Measurements from ENCODE around the gene MFF. TPM values are rescaled to one million over a fixed set of nuclear protein-coding genes. Genes with fewer than 3 reads are reported as not detected.

MFF gene
- total and polyA plus RNA-seq, 2 donors from 2014 or later, result 80.8 to 110 TPM

DNA sequence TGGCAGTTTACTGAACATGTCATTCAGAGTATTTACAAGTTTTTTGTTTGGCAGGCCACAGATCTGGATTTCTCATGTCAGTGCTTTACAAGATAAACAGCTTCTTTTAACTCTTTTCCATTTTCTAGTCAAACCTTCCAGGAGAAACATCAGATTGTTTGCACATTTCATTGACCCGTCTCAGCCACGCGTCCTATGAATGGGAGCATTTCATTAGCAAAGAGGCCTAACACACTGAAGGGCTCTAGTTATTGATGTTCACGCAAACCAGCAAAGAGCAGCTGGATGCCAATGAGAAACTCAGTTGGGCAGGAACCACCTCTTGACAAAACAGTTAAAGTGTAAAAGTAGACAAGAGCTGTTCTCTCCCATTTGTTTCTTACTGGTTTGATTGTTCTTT, 29.2 kb upstream of the MFF start:
- DNase-seq (no peak), FAIRE-seq (no peak)
- intact Hi-C loops (cut with DNase I), result no loop called here

GRCh38 chr2:227296671-227297405, 28.2 kb upstream of the MFF start:
- Histone ChIP-seq H3K27me3 (ENCODE audit: control insufficient read depth, insufficient read depth, low read length) (no peaks in the 10 kb centered on the region), H3K27ac (ENCODE audit: low read depth in 2 of 2, low read length in 2 of 2) (no peak overlapping the region), H3K4me3 (ENCODE audit: low read length in 3 of 3) (no peak overlapping the region), H3K4me1 (ENCODE audit: control insufficient read depth in 2 of 3, insufficient read depth in 2 of 3, low read depth in 1 of 3, low read length in 3 of 3) (no peaks in the 10 kb centered on the region), H3K9me3 (ENCODE audit: control insufficient read depth in 2 of 3, insufficient read depth in 1 of 3, low read length in 3 of 3) (no peaks in the 10 kb centered on the region), H3K36me3 (ENCODE audit: control insufficient read depth in 2 of 3, insufficient read depth in 3 of 3, low read length in 3 of 3) (peaks cover 0 to 9% (median 9%) of the 10 kb centered on the region in 3 donors), H3K9ac (ENCODE audit: low read length in 3 of 3) (no peak overlapping the region)
- FAIRE-seq (no peak), DNase-seq (no peak)
- intact Hi-C loops (cut with DNase I), result no loop called here
- TF ChIP-seq, protein P1, sequence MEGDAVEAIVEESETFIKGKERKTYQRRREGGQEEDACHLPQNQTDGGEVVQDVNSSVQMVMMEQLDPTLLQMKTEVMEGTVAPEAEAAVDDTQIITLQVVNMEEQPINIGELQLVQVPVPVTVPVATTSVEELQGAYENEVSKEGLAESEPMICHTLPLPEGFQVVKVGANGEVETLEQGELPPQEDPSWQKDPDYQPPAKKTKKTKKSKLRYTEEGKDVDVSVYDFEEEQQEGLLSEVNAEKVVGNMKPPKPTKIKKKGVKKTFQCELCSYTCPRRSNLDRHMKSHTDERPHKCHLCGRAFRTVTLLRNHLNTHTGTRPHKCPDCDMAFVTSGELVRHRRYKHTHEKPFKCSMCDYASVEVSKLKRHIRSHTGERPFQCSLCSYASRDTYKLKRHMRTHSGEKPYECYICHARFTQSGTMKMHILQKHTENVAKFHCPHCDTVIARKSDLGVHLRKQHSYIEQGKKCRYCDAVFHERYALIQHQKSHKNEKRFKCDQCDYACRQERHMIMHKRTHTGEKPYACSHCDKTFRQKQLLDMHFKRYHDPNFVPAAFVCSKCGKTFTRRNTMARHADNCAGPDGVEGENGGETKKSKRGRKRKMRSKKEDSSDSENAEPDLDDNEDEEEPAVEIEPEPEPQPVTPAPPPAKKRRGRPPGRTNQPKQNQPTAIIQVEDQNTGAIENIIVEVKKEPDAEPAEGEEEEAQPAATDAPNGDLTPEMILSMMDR (IDR thresholded peaks at IDR 0.05; ENCODE audit: borderline replicate concordance, extremely low read depth, insufficient read depth), result no peak

More for the DNA sequence above, 29.2 kb upstream of the MFF start:
- H3K27me3 ChIP-seq (ENCODE audit: control insufficient read depth, insufficient read depth, low read length), result no peaks in the 10 kb centered on the region
- TF ChIP-seq, protein P1 (IDR thresholded peaks at IDR 0.05; ENCODE audit: borderline replicate concordance, extremely low read depth, insufficient read depth), result no peak
- H3K9ac ChIP-seq (ENCODE audit: low read length in 3 of 3), result no peak overlapping the region
- no peaks in the 10 kb centered on the region for H3K9me3 ChIP-seq (ENCODE audit: control insufficient read depth in 2 of 3, insufficient read depth in 1 of 3, low read length in 3 of 3)
- H3K27ac ChIP-seq (ENCODE audit: low read depth in 2 of 2, low read length in 2 of 2), result no peak overlapping the region
- no peaks in the 10 kb centered on the region for H3K4me1 ChIP-seq (ENCODE audit: control insufficient read depth in 2 of 3, insufficient read depth in 2 of 3, low read depth in 1 of 3, low read length in 3 of 3)
- H3K36me3 ChIP-seq (ENCODE audit: control insufficient read depth in 2 of 3, insufficient read depth in 3 of 3, low read length in 3 of 3), result peaks cover 0 to 11% (median 7%) of the 10 kb centered on the region in 3 donors
- H3K4me3 ChIP-seq (ENCODE audit: low read length in 3 of 3), result no peak overlapping the region

DNA sequence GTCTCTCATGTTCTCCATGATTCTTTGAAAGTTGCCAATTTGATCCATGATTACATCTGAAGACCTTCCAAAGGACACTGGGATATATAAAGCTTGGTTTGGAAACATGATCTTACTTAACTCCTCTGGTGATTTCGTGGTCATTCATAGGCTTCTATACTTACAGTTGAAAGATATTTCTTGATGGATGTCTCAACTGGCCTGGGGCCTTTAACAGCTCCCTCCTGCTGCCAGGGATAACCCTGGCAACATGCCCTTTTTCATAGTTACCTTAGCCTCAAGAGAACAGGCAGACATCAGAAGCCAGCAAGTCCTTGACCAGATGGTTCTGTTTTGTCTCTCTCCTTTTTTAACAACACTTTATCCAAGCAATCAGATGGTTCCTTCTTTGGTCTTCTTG, 23.5 kb upstream of the MFF start:
- Histone ChIP-seq H3K27ac (ENCODE audit: low read depth in 2 of 2, low read length in 2 of 2) (no peak overlapping the region), H3K9ac (ENCODE audit: low read length in 3 of 3) (no peak overlapping the region), H3K4me3 (ENCODE audit: low read length in 3 of 3) (no peak overlapping the region), H3K27me3 (ENCODE audit: control insufficient read depth, insufficient read depth, low read length) (no peaks in the 10 kb centered on the region), H3K9me3 (ENCODE audit: control insufficient read depth in 2 of 3, insufficient read depth in 1 of 3, low read length in 3 of 3) (no peaks in the 10 kb centered on the region), H3K4me1 (ENCODE audit: control insufficient read depth in 2 of 3, insufficient read depth in 2 of 3, low read depth in 1 of 3, low read length in 3 of 3) (no peaks in the 10 kb centered on the region), H3K36me3 (ENCODE audit: control insufficient read depth in 2 of 3, insufficient read depth in 3 of 3, low read length in 3 of 3) (peaks cover 0 to 27% (median 14%) of the 10 kb centered on the region in 3 donors)
- intact Hi-C loops (cut with DNase I), result no loop called here
- no peak for FAIRE-seq
- no peak for DNase-seq
- TF ChIP-seq, protein P1 (IDR thresholded peaks at IDR 0.05; ENCODE audit: borderline replicate concordance, extremely low read depth, insufficient read depth), result no peak

All from kidney (tissue), 14 donors.